AG04450 (cell line): ENCODE measurements around the gene TTC23. TPM values are rescaled to one million over a fixed set of nuclear protein-coding genes. Genes with fewer than 3 reads are reported as not detected.

Source experiments
- CTCF ChIA-PET: fragments of 300-600, 350-600 bp; formaldehyde crosslinking; extraction: SDS; loops from one replicate; lab custom pipeline; 2022; ENCODE audit warnings: antibody characterized with exemption, inconsistent platforms; lab: Charles Lee
- POLR2A ChIA-PET: fragments of 350-600 bp; formaldehyde crosslinking; extraction: SDS; loops from one replicate; lab custom pipeline; 2021; ENCODE audit warnings: antibody characterized with exemption, inconsistent platforms; lab: Yijun Ruan, JAX
- DNase-seq: peaks from one replicate; pipeline ENCODE4 v3.0.0-alpha.2; 2011; ENCODE audit warnings: low read depth, low spot score
- H3K27ac ChIP-seq: one replicate; pipeline ENCODE4 v1.5.1; 2012; ENCODE audit warnings: low read depth, low read length, control low read depth
- H3K27me3 ChIP-seq: one replicate; pipeline ENCODE4 v1.6.0; 2012; ENCODE audit warnings: low read length; ENCODE audit not compliant: control insufficient read depth, insufficient read depth
- H3K4me3 ChIP-seq: 2 replicates; pipeline ENCODE4 v1.5.1; 2011; ENCODE audit warnings: mild to moderate bottlenecking, low read depth, low read length, control low read depth
- H3K9me3 ChIP-seq: 2 replicates; pipeline ENCODE4 v1.5.1; 2012; ENCODE audit warnings: low read length; ENCODE audit not compliant: control insufficient read depth, insufficient read depth
- polyA plus RNA-seq: library from polyadenylated mRNA; depleted of rRNA; stranded (reverse); fragments of >200 nt; gene quantifications from 2 replicates; pipeline ENCODE4 v1.2.3, GENCODE V29; 2011
- TF ChIP-seq, protein P1 (sequence below): IDR thresholded peaks from 2 replicates; pipeline ENCODE4 v1.5.1; 2011; ENCODE audit warnings: low read depth, low read length, control low read depth, inconsistent platforms

TTC23 gene
- polyA plus RNA-seq, 1 experiment: 7.2 TPM

DNA sequence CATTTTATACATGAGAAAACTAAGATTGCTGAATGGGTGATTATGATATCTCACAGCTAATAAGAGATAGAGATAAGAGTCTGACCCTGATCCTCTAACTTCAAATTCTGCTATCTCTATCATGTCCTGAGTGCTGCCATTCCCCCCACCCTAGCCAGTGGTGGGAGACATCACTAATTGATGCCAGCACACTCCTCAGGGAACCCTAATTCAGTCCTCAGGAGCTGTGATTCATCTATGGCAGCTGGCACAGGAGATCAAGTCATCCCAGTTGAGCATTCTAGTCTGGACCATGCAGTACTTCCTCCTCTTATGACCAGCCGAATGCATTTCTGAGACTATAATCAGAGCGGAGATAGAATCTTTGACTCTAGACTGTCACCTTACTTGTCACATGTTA is 72.6 kb downstream of the TTC23 start:
- H3K27ac ChIP-seq: no peak overlapping the region
- no peak for DNase-seq
- ChIA-PET POLR2A (no interaction called here), CTCF (interaction anchor here (1.3 kb wide), 1 partner anchor 75 kb away, joined by 3 read pairs; no protein-coding TSS in a partner anchor)
- no peaks in the 10 kb centered on the region for H3K27me3 ChIP-seq
- TF ChIP-seq, protein P1, sequence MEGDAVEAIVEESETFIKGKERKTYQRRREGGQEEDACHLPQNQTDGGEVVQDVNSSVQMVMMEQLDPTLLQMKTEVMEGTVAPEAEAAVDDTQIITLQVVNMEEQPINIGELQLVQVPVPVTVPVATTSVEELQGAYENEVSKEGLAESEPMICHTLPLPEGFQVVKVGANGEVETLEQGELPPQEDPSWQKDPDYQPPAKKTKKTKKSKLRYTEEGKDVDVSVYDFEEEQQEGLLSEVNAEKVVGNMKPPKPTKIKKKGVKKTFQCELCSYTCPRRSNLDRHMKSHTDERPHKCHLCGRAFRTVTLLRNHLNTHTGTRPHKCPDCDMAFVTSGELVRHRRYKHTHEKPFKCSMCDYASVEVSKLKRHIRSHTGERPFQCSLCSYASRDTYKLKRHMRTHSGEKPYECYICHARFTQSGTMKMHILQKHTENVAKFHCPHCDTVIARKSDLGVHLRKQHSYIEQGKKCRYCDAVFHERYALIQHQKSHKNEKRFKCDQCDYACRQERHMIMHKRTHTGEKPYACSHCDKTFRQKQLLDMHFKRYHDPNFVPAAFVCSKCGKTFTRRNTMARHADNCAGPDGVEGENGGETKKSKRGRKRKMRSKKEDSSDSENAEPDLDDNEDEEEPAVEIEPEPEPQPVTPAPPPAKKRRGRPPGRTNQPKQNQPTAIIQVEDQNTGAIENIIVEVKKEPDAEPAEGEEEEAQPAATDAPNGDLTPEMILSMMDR: no peak
- H3K9me3 ChIP-seq: no peaks in the 10 kb centered on the region
- no peak overlapping the region for H3K4me3 ChIP-seq

DNA sequence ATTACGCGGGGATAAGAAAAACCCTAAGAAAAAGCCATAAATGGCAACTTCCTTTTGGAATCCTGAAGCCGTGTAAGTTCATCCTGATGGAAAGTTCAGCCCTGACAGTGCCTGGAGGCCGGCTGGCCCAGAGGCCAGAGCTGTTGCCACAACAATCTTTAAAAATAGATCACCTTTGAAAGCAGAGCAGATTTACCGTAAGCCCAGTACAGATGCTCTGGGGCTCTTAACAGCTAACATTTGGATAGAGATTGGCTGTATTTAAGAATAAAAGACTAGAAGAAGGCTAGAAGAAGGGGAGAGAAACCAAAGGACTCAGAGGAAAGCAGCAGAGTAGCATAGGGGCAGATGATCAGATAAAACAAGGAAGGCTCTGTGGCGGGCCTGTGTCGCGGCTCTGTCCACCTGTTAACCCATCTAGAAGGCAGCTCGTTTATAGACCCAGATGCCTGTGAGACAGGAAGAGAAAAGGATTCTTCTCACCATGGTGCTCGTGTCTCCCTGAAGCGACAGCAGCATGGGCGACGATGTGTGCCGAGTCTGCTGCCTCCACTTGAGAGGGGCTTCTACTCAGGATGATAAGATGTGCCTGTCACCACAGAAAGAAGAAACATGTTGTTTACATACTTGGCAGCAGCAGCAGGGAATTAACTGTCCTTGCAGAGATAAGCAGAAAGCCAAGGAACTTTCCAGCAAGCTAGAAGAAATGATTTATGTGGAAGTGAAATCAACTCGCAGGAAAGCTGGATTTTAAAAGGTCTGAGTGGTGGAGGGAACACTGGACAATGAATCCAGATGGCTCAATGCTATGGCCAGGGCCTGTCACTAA is 74.6 kb downstream of the TTC23 start:
- Histone ChIP-seq H3K27ac (no peak overlapping the region), H3K27me3 (no peaks in the 10 kb centered on the region), H3K9me3 (no peaks in the 10 kb centered on the region), H3K4me3 (no peak overlapping the region)
- CTCF ChIA-PET: interaction anchor here (0.6 kb wide), 1 partner anchor 92 kb away, joined by 4 read pairs; no protein-coding TSS in a partner anchor
- POLR2A ChIA-PET: no interaction called here
- no peak for DNase-seq
- TF ChIP-seq, protein P1: no peak

GRCh38 chr15:99172989-99173388 is 76.4 kb downstream of the TTC23 start:
- no peak for DNase-seq
- no peak overlapping the region for H3K4me3 ChIP-seq
- H3K27ac ChIP-seq: no peak overlapping the region
- TF ChIP-seq, protein P1: no peak
- POLR2A ChIA-PET: no interaction called here
- CTCF ChIA-PET: no interaction called here
- H3K27me3 ChIP-seq: no peaks in the 10 kb centered on the region
- H3K9me3 ChIP-seq: no peaks in the 10 kb centered on the region

GRCh38 chr15:99172171-99172570 is 77.2 kb downstream of the TTC23 start:
- ChIA-PET POLR2A (no interaction called here), CTCF (interaction anchor here (0.6 kb wide), 1 partner anchor 71 kb away, joined by 3 read pairs; no protein-coding TSS in a partner anchor)
- no peak for DNase-seq
- Histone ChIP-seq H3K27ac (no peak overlapping the region), H3K9me3 (no peaks in the 10 kb centered on the region), H3K27me3 (no peaks in the 10 kb centered on the region), H3K4me3 (no peak overlapping the region)
- TF ChIP-seq, protein P1: no peak

GRCh38 chr15:99170476-99171065 is 78.8 kb downstream of the TTC23 start:
- Histone ChIP-seq H3K27ac (peak overlapping the region; percentile 42), H3K9me3 (no peaks in the 10 kb centered on the region), H3K4me3 (no peak overlapping the region), H3K27me3 (no peaks in the 10 kb centered on the region)
- DNase-seq: no peak
- TF ChIP-seq, protein P1: no peak
- ChIA-PET CTCF (interaction anchor here (2.0 to 2.2 kb wide), 2 partner anchors 42 to 69 kb away, joined by 6 to 10 read pairs; no protein-coding TSS in a partner anchor), POLR2A (interaction anchor here (0.5 kb wide), 1 partner anchor 71 kb away, joined by 3 read pairs; no protein-coding TSS in a partner anchor)
